Osteoblast (primary cell): ENCODE measurements around the gene PDE8B. TPM values are rescaled to one million over a fixed set of nuclear protein-coding genes. Genes with fewer than 3 reads are reported as not detected.

ENCODE experiments used
- DNase-seq: peaks from one replicate; pipeline ENCODE4 v3.0.0; 2011; ENCODE audit warnings: low spot score, mixed read lengths; ENCODE audit not compliant: insufficient read length; ENCODE audit errors: missing footprints
- H2AFZ ChIP-seq: 2 replicates; pipeline ENCODE4 v1.6.0; 2011; ENCODE audit warnings: mild to moderate bottlenecking, low read length
- H3K27ac ChIP-seq: 2 replicates; pipeline ENCODE4 v1.5.1; 2011; ENCODE audit warnings: mild to moderate bottlenecking, low read depth, low read length, moderate library complexity
- H3K27me3 ChIP-seq: 2 replicates; pipeline ENCODE4 v1.6.0; 2012; ENCODE audit warnings: mild to moderate bottlenecking, control low read depth, inconsistent platforms, low read length, moderate library complexity; ENCODE audit not compliant: insufficient read depth
- H3K36me3 ChIP-seq: 2 replicates; pipeline ENCODE4 v1.5.1; 2011; ENCODE audit warnings: mild to moderate bottlenecking, low read length, control low read depth, moderate library complexity; ENCODE audit not compliant: insufficient read depth
- H3K4me1 ChIP-seq: 2 replicates; pipeline ENCODE4 v1.5.1; 2011; ENCODE audit warnings: mild to moderate bottlenecking, low read length, control low read depth, moderate library complexity; ENCODE audit not compliant: insufficient read depth
- H3K4me2 ChIP-seq: 2 replicates; pipeline ENCODE4 v1.6.0; 2011; ENCODE audit warnings: mild to moderate bottlenecking, low read length; ENCODE audit not compliant: insufficient read depth
- H3K4me3 ChIP-seq: fragments of 200-600 bp; sonication (generic); 3 replicates; pipeline ENCODE4 v1.5.1; 2012; ENCODE audit warnings: mild to moderate bottlenecking, low read length, inconsistent platforms; ENCODE audit not compliant: insufficient read depth
- H3K79me2 ChIP-seq: 2 replicates; pipeline ENCODE4 v1.6.0; 2012; ENCODE audit warnings: mild to moderate bottlenecking, low read length, control low read depth, inconsistent platforms; ENCODE audit not compliant: insufficient read depth
- H3K9me3 ChIP-seq: 2 replicates; pipeline ENCODE4 v1.5.1; 2011; ENCODE audit warnings: low read depth, low read length, control low read depth
- H4K20me1 ChIP-seq: 2 replicates; pipeline ENCODE4 v1.6.0; 2012; ENCODE audit warnings: mild to moderate bottlenecking, low read length, control low read depth; ENCODE audit not compliant: insufficient read depth
- total RNA-seq: library from RNA; depleted of rRNA; stranded (reverse); fragments of >200 nt; gene quantifications from 2 replicates; pipeline ENCODE4 v1.2.3, GENCODE V29; 2012
- TF ChIP-seq, protein P1 (sequence below): IDR thresholded peaks from 2 replicates; pipeline ENCODE4 v1.5.1; 2011; ENCODE audit warnings: mild to moderate bottlenecking, low read depth, low read length, moderate library complexity; ENCODE audit errors: extremely low read depth

The PDE8B gene
- total RNA-seq, 1 donor, result under 0.01 TPM

GRCh38 chr5:77259476-77259875, 49.0 kb downstream of the PDE8B start:
- no peak overlapping the region for H2AFZ ChIP-seq
- no peak overlapping the region for H3K4me2 ChIP-seq
- no peaks in the 10 kb centered on the region for H3K79me2 ChIP-seq
- TF ChIP-seq, protein P1, sequence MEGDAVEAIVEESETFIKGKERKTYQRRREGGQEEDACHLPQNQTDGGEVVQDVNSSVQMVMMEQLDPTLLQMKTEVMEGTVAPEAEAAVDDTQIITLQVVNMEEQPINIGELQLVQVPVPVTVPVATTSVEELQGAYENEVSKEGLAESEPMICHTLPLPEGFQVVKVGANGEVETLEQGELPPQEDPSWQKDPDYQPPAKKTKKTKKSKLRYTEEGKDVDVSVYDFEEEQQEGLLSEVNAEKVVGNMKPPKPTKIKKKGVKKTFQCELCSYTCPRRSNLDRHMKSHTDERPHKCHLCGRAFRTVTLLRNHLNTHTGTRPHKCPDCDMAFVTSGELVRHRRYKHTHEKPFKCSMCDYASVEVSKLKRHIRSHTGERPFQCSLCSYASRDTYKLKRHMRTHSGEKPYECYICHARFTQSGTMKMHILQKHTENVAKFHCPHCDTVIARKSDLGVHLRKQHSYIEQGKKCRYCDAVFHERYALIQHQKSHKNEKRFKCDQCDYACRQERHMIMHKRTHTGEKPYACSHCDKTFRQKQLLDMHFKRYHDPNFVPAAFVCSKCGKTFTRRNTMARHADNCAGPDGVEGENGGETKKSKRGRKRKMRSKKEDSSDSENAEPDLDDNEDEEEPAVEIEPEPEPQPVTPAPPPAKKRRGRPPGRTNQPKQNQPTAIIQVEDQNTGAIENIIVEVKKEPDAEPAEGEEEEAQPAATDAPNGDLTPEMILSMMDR, result no peak
- H3K27me3 ChIP-seq, result peaks cover 30% of the 10 kb centered on the region
- no peaks in the 10 kb centered on the region for H3K36me3 ChIP-seq
- H3K4me3 ChIP-seq, result no peak overlapping the region
- H3K9me3 ChIP-seq, result no peaks in the 10 kb centered on the region
- H3K4me1 ChIP-seq, result no peaks in the 10 kb centered on the region
- H3K27ac ChIP-seq, result no peak overlapping the region
- no peaks in the 10 kb centered on the region for H4K20me1 ChIP-seq
- no peak for DNase-seq

GRCh38 chr5:77262697-77263096, 52.2 kb downstream of the PDE8B start:
- DNase-seq, result no peak
- TF ChIP-seq, protein P1, result no peak
- no peak overlapping the region for H3K4me2 ChIP-seq
- H3K36me3 ChIP-seq, result no peaks in the 10 kb centered on the region
- no peak overlapping the region for H3K4me3 ChIP-seq
- H3K27me3 ChIP-seq, result peaks cover 10% of the 10 kb centered on the region
- H3K27ac ChIP-seq, result no peak overlapping the region
- H3K79me2 ChIP-seq, result no peaks in the 10 kb centered on the region
- H2AFZ ChIP-seq, result no peak overlapping the region
- H3K9me3 ChIP-seq, result no peaks in the 10 kb centered on the region
- peaks cover 8% of the 10 kb centered on the region for H3K4me1 ChIP-seq
- no peaks in the 10 kb centered on the region for H4K20me1 ChIP-seq

DNA sequence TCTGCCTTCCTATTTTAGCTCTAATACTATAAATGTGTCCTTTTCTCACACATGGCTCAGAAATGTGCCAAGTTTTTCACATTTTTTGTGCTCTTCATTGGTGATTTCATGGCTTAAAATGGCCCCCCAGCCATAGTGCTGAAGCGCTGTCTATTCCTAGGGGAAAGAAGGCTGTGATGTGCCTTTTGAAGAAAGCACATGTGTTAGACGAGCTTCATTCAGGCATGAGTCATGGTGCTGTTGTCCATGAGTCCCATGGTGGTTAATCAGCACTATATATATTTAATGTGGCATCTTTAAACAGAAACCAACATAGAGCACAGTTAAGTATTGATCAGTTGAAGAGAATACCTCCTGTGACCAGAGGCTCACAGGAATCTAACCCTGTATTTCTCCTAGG, 55.8 kb downstream of the PDE8B start:
- DNase-seq, result no peak
- H3K4me2 ChIP-seq, result no peak overlapping the region
- H4K20me1 ChIP-seq, result no peaks in the 10 kb centered on the region
- H3K27me3 ChIP-seq, result peaks cover 5% of the 10 kb centered on the region
- H2AFZ ChIP-seq, result no peak overlapping the region
- no peaks in the 10 kb centered on the region for H3K36me3 ChIP-seq
- peaks cover 8% of the 10 kb centered on the region for H3K4me1 ChIP-seq
- no peaks in the 10 kb centered on the region for H3K79me2 ChIP-seq
- TF ChIP-seq, protein P1, result no peak
- no peaks in the 10 kb centered on the region for H3K9me3 ChIP-seq
- H3K4me3 ChIP-seq, result no peak overlapping the region
- no peak overlapping the region for H3K27ac ChIP-seq

GRCh38 chr5:77267496-77267895, 57.0 kb downstream of the PDE8B start:
- no peak for DNase-seq
- no peak overlapping the region for H3K4me2 ChIP-seq
- no peaks in the 10 kb centered on the region for H3K36me3 ChIP-seq
- peaks cover 8% of the 10 kb centered on the region for H3K4me1 ChIP-seq
- TF ChIP-seq, protein P1, result no peak
- no peak overlapping the region for H3K4me3 ChIP-seq
- H3K9me3 ChIP-seq, result no peaks in the 10 kb centered on the region
- H3K79me2 ChIP-seq, result no peaks in the 10 kb centered on the region
- H3K27ac ChIP-seq, result no peak overlapping the region
- no peak overlapping the region for H2AFZ ChIP-seq
- peaks cover 9% of the 10 kb centered on the region for H3K27me3 ChIP-seq
- no peaks in the 10 kb centered on the region for H4K20me1 ChIP-seq
